ENCODE measurements around the gene MT3. TPM values are rescaled to one million over a fixed set of nuclear protein-coding genes. Genes with fewer than 3 reads are reported as not detected.

MT3 gene
- total RNA-seq, 1 experiment from 2014 or later, result not detected

GRCh38 chr16:56637814-56638750, 48.8 kb downstream of the MT3 start, which contains the start of gene MT1A:
MT1A (plus strand) TSS chr16:56638666; CDS start chr16:56638739, 73 bp downstream.
- POLR2A ChIA-PET (ENCODE audit: unreplicated experiment), result interaction anchor here (0.6 to 0.7 kb wide), 2 partner anchors 26 to 273 kb away, joined by 3 to 4 read pairs; no protein-coding TSS in a partner anchor
- intact Hi-C loops (cut with micrococcal nuclease; ENCODE audit: unreplicated experiment), result no loop called here

GRCh38 chr16:56639045-56639444, 49.7 kb downstream of the MT3 start:
- no peaks in the 10 kb centered on the region for H3K9me3 ChIP-seq (ENCODE audit: insufficient read depth, low read depth)
- H3K4me3 ChIP-seq, result no peak overlapping the region
- no peak for TF ChIP-seq EZH2 (IDR thresholded peaks at IDR 0.05; ENCODE audit: low read depth)
- no peak for TF ChIP-seq CTCF (conservative IDR thresholded peaks at IDR 0.05)
- H3F3A ChIP-seq (ENCODE audit: insufficient read depth, low read depth), result peaks cover 24% of the 10 kb centered on the region
- H3K4me2 ChIP-seq, result peak overlapping the region; percentile 11; the same call in 1 of the 2 replicates
- no peaks in the 10 kb centered on the region for H3K36me3 ChIP-seq (ENCODE audit: low read depth)
- peaks cover 47% of the 10 kb centered on the region for H3K4me1 ChIP-seq (replicated peaks; ENCODE audit: insufficient read depth)
- intact Hi-C loops (cut with micrococcal nuclease; ENCODE audit: unreplicated experiment), result no loop called here
- no peak for DNase-seq
- TSS peak; percentile 84 for BruUV-seq (replicated peaks)
- no peak overlapping the region for H3K27ac ChIP-seq
- ChIA-PET POLR2A (ENCODE audit: unreplicated experiment) (no interaction called here), CTCF (no interaction called here)
- no peaks in the 10 kb centered on the region for H3K9me2 ChIP-seq (ENCODE audit: insufficient read depth)
- H4K20me1 ChIP-seq (ENCODE audit: insufficient read depth), result no peaks in the 10 kb centered on the region
- no peak overlapping the region for H2AFZ ChIP-seq
- no peaks in the 10 kb centered on the region for H3K79me2 ChIP-seq (ENCODE audit: low read depth)
- H3K27me3 ChIP-seq (ENCODE audit: insufficient read depth, low read depth), result no peaks in the 10 kb centered on the region

More at GRCh38 chr16:56637814-56638750, 48.8 kb downstream of the MT3 start, which contains the start of gene MT1A:
- TSS peak; percentile 72 for BruUV-seq (replicated peaks)
- Histone ChIP-seq H3K79me2 (ENCODE audit: low read depth) (no peaks in the 10 kb centered on the region), H3K4me3 (no peak within 1 kb of the TSS), H4K20me1 (ENCODE audit: insufficient read depth) (no peaks in the 10 kb centered on the region), H3K9me3 (ENCODE audit: insufficient read depth, low read depth) (no peaks in the 10 kb centered on the region), H3K36me3 (ENCODE audit: low read depth) (no peaks in the 10 kb centered on the region), H2AFZ (no peak within 1 kb of the TSS), H3K27me3 (ENCODE audit: insufficient read depth, low read depth) (no peaks in the 10 kb centered on the region), H3K27ac (no peak within 1 kb of the TSS), H3K4me2 (peak within 1 kb of the TSS; percentile 11; the same call in 1 of the 2 replicates), H3K9me2 (ENCODE audit: insufficient read depth) (no peaks in the 10 kb centered on the region), H3K4me1 (replicated peaks; ENCODE audit: insufficient read depth) (peaks cover 39% of the 10 kb centered on the region), H3F3A (ENCODE audit: insufficient read depth, low read depth) (peaks cover 24% of the 10 kb centered on the region)
- CTCF ChIA-PET, result no interaction called here
- DNase-seq, result peak in 1 of 2 experiments; percentile 76
- TF ChIP-seq EZH2 (IDR thresholded peaks at IDR 0.05; ENCODE audit: low read depth) (no peak), CTCF (conservative IDR thresholded peaks at IDR 0.05) (no peak)

- Histone ChIP-seq H3K4me3 (no peak overlapping the region), H3K79me2 (ENCODE audit: low read depth) (no peaks in the 10 kb centered on the region), H3K27me3 (ENCODE audit: insufficient read depth, low read depth) (no peaks in the 10 kb centered on the region), H3K9me3 (ENCODE audit: insufficient read depth, low read depth) (no peaks in the 10 kb centered on the region), H3F3A (ENCODE audit: insufficient read depth, low read depth) (peaks cover 24% of the 10 kb centered on the region), H3K27ac (no peak overlapping the region), H3K4me1 (replicated peaks; ENCODE audit: insufficient read depth) (peaks cover 48% of the 10 kb centered on the region), H2AFZ (no peak overlapping the region), H4K20me1 (ENCODE audit: insufficient read depth) (no peaks in the 10 kb centered on the region), H3K9me2 (ENCODE audit: insufficient read depth) (no peaks in the 10 kb centered on the region), H3K36me3 (ENCODE audit: low read depth) (no peaks in the 10 kb centered on the region), H3K4me2 (0 out of 2 replicates have a peak overlapping the region, but pooled peaks have one; percentile 8)
- ChIA-PET CTCF (interaction anchor here (0.6 kb wide), 1 partner anchor 32 kb away, joined by 3 read pairs; the partner anchor contains the start of gene MT2A), POLR2A (ENCODE audit: unreplicated experiment) (no interaction called here)
- intact Hi-C loops (cut with micrococcal nuclease; ENCODE audit: unreplicated experiment), result loop anchor here (5.0 kb wide), 1 partner anchor 42 kb away; the partner anchor contains the start of gene MT1X
- BruUV-seq (replicated peaks), result no TSS peak
- peak in 1 of 2 experiments; percentile 80 for DNase-seq
- TF ChIP-seq CTCF (conservative IDR thresholded peaks at IDR 0.05) (no peak), EZH2 (IDR thresholded peaks at IDR 0.05; ENCODE audit: low read depth) (no peak)
These were observed 50.7 kb downstream of the MT3 start for GRCh38 chr16:56640076-56640475.

Other genes starting within 250 kb of the MT3 start
- gene AMFR, start 164.0 kb upstream of the MT3 start, total RNA-seq (2021), result 89.4 and 132 TPM in 2 replicates
- 139 and 171 TPM in 2 replicates for gene NUDT21, start 138.2 kb upstream of the MT3 start, total RNA-seq (2021)
- gene OGFOD1, start 138.0 kb upstream of the MT3 start, total RNA-seq (2021), result 24.8 and 30.0 TPM in 2 replicates
- 56.3 and 77.8 TPM in 2 replicates for gene BBS2, start 69.5 kb upstream of the MT3 start, total RNA-seq (2021)
- not detected in 2 replicates for gene MT4, start 24.5 kb upstream of the MT3 start, total RNA-seq (2021)
- 203 and 353 TPM in 2 replicates for gene MT2A, start 19.1 kb downstream of the MT3 start, total RNA-seq (2021)
- gene MT1E, start 36.3 kb downstream of the MT3 start, total RNA-seq (2021), result 22.0 and 22.2 TPM in 2 replicates
- not detected in 2 replicates for gene MT1M, start 43.1 kb downstream of the MT3 start, total RNA-seq (2021)
- 16.9 and 23.5 TPM in 2 replicates for gene MT1A, start 49.1 kb downstream of the MT3 start, total RNA-seq (2021)
- gene MT1B, start 62.4 kb downstream of the MT3 start, total RNA-seq (2021), result not detected in 2 replicates
- gene MT1F, start 68.4 kb downstream of the MT3 start, total RNA-seq (2021), result 4.0 and 10.3 TPM in 2 replicates
- gene MT1G, start 78.5 kb downstream of the MT3 start, total RNA-seq (2021), result not detected in 2 replicates
- gene MT1H, start 80.3 kb downstream of the MT3 start, total RNA-seq (2021), result not detected in 2 replicates
- gene MT1X, start 92.9 kb downstream of the MT3 start, total RNA-seq (2021), result 18.9 and 41.2 TPM in 2 replicates
- 74.7 and 92.4 TPM in 2 replicates for gene NUP93, start 140.6 kb downstream of the MT3 start, total RNA-seq (2021)

Data from PC-9 (cell line).